Regular cardiac myocyte (primary cell): Measurements from ENCODE around the gene DNAJC13. TPM values are rescaled to one million over a fixed set of nuclear protein-coding genes. Genes with fewer than 3 reads are reported as not detected.

Experiments
- total RNA-seq: library from RNA; depleted of rRNA; stranded (reverse); fragments of >200 nt; gene quantifications from 2 replicates; pipeline ENCODE4 v1.2.3, GENCODE V29; 2014

The DNAJC13 gene
- total RNA-seq: 59.6 and 62.3 TPM in 2 replicates

GRCh38 chr3:132416807-132417694 is at the start of gene DNAJC13:
TSS of gene DNAJC13 (plus strand) at chr3:132417502. CDS start at chr3:132434551, 17,049 bp downstream.

Other genes starting within 250 kb of the DNAJC13 start
- under 0.01 and 0.28 TPM in 2 replicates for gene ACP3, start 100.1 kb upstream of the DNAJC13 start, total RNA-seq
- 0.96 and 6.8 TPM in 2 replicates for gene ACKR4, start 179.8 kb downstream of the DNAJC13 start, total RNA-seq
- gene ACAD11, start 242.3 kb downstream of the DNAJC13 start, total RNA-seq: 29.9 and 58.3 TPM in 2 replicates
- gene UBA5, start 242.8 kb downstream of the DNAJC13 start, total RNA-seq: 45.1 and 54.6 TPM in 2 replicates